Brain microvascular endothelial cell (primary cell): ENCODE results near the gene DUXB.

Source experiments
- DNase-seq: peaks from one replicate; pipeline ENCODE4 v3.0.0-alpha.2; 2020
- H3K27ac ChIP-seq: fragments of 250-450 bp; sonication (Bioruptor Pico); 2 replicates; pipeline ENCODE4 v1.5.1; 2020; ENCODE audit warnings: mild to moderate bottlenecking, moderate library complexity
- H3K27me3 ChIP-seq: fragments of 250-450 bp; sonication (Bioruptor Pico); replicated peaks from 2 replicates; pipeline ENCODE4 v1.5.1; 2020; ENCODE audit warnings: mild to moderate bottlenecking
- H3K36me3 ChIP-seq: fragments of 250-450 bp; sonication (Bioruptor Pico); replicated peaks from 2 replicates; pipeline ENCODE4 v1.5.1; 2020; ENCODE audit warnings: mild to moderate bottlenecking
- H3K4me3 ChIP-seq: 2 replicates; pipeline ENCODE4 v1.5.1; 2011; ENCODE audit warnings: low read depth, mild to moderate bottlenecking, control low read depth, low read length, moderate library complexity
- CTCF ChIP-seq: IDR thresholded peaks from 2 replicates; pipeline ENCODE4 v1.5.1; 2011; ENCODE audit warnings: low read depth, mild to moderate bottlenecking, moderate library complexity, low read length, control low read depth, inconsistent platforms; ENCODE audit errors: missing control alignments
- in situ Hi-C: cut with HindIII; loops from 2 replicates; pipeline ENCODE4 v1.10.0; 2017; ENCODE audit warnings: low sequenced_read_pairs, low pct_ligation_motif_present

The DUXB gene

GRCh38 chr16:75701361-75701760 lies at the start of gene DUXB:
DUXB (minus strand) TSS chr16:75701461; CDS start chr16:75701418, 43 bp downstream.
- no peak within 1 kb of the TSS for H3K4me3 ChIP-seq
- H3K36me3 ChIP-seq = no peaks in the 10 kb centered on the region
- in situ Hi-C loops = no loop called here
- no peak for TF ChIP-seq CTCF
- DNase-seq = no peak
- H3K27me3 ChIP-seq = no peaks in the 10 kb centered on the region
- H3K27ac ChIP-seq = no peak within 1 kb of the TSS

- TF ChIP-seq CTCF = no peak
- H3K4me3 ChIP-seq = no peak overlapping the region
- no peaks in the 10 kb centered on the region for H3K36me3 ChIP-seq
- H3K27me3 ChIP-seq = no peaks in the 10 kb centered on the region
- H3K27ac ChIP-seq = no peak overlapping the region
- in situ Hi-C loops = no loop called here
- DNase-seq = no peak
These were observed 49.3 kb upstream of the DUXB start for GRCh38 chr16:75750528-75750927.

GRCh38 chr16:75746359-75746758 lies 45.1 kb upstream of the DUXB start:
- TF ChIP-seq CTCF = no peak
- no peak overlapping the region for H3K4me3 ChIP-seq
- no peaks in the 10 kb centered on the region for H3K27me3 ChIP-seq
- H3K27ac ChIP-seq = no peak overlapping the region
- H3K36me3 ChIP-seq = no peaks in the 10 kb centered on the region
- DNase-seq = no peak
- in situ Hi-C loops = no loop called here

- Histone ChIP-seq H3K27ac (no peak overlapping the region), H3K4me3 (no peak overlapping the region), H3K27me3 (no peaks in the 10 kb centered on the region), H3K36me3 (no peaks in the 10 kb centered on the region)
- DNase-seq = no peak
- in situ Hi-C loops = no loop called here
- TF ChIP-seq CTCF = no peak
These were observed 44.6 kb upstream of the DUXB start for GRCh38 chr16:75745823-75746222.

GRCh38 chr16:75745242-75745641 lies 44.0 kb upstream of the DUXB start:
- Histone ChIP-seq H3K27me3 (no peaks in the 10 kb centered on the region), H3K4me3 (no peak overlapping the region), H3K27ac (no peak overlapping the region), H3K36me3 (no peaks in the 10 kb centered on the region)
- no peak for TF ChIP-seq CTCF
- no peak for DNase-seq
- in situ Hi-C loops = no loop called here

GRCh38 chr16:75742424-75743047 lies 41.3 kb upstream of the DUXB start:
- Histone ChIP-seq H3K4me3 (no peak overlapping the region), H3K27ac (no peak overlapping the region), H3K27me3 (no peaks in the 10 kb centered on the region), H3K36me3 (no peaks in the 10 kb centered on the region)
- in situ Hi-C loops = no loop called here
- no peak for DNase-seq
- TF ChIP-seq CTCF = no peak
